IMR-90 (cell line): ENCODE results near the gene CTSO.

Experiments
- BHLHE40 ChIP-seq: fragments of 150-350 bp; IDR thresholded peaks from 2 replicates; pipeline ENCODE4 v1.6.1; 2016; ENCODE audit warnings: mild to moderate bottlenecking, low read depth, low read length
- CEBPB ChIP-seq: IDR thresholded peaks from 2 replicates; pipeline ENCODE4 v1.6.1; 2012; ENCODE audit warnings: low read depth, low read length, improper control_type of control experiment
- MAFK ChIP-seq: IDR thresholded peaks from 2 replicates; pipeline ENCODE4 v1.6.1; 2012; ENCODE audit warnings: low read depth, low read length, improper control_type of control experiment
- POLR2A ChIP-seq: IDR thresholded peaks from 2 replicates; pipeline ENCODE4 v1.6.1; 2012; ENCODE audit warnings: mild to moderate bottlenecking, low read depth, low read length
- RAD21 ChIP-seq: IDR thresholded peaks from 2 replicates; pipeline ENCODE4 v1.6.1; 2012; ENCODE audit warnings: low read length, improper control_type of control experiment
- RFX5 ChIP-seq: IDR thresholded peaks from 2 replicates; pipeline ENCODE4 v1.8.0; 2012; ENCODE audit warnings: low read depth, mild to moderate bottlenecking, low read length, moderate library complexity
- TF ChIP-seq, protein P1 (sequence below): conservative IDR thresholded peaks from 2 replicates; pipeline ENCODE4 v1.5.1; 2012; ENCODE audit warnings: mild to moderate bottlenecking, low read depth, low read length, improper control_type of control experiment

DNA sequence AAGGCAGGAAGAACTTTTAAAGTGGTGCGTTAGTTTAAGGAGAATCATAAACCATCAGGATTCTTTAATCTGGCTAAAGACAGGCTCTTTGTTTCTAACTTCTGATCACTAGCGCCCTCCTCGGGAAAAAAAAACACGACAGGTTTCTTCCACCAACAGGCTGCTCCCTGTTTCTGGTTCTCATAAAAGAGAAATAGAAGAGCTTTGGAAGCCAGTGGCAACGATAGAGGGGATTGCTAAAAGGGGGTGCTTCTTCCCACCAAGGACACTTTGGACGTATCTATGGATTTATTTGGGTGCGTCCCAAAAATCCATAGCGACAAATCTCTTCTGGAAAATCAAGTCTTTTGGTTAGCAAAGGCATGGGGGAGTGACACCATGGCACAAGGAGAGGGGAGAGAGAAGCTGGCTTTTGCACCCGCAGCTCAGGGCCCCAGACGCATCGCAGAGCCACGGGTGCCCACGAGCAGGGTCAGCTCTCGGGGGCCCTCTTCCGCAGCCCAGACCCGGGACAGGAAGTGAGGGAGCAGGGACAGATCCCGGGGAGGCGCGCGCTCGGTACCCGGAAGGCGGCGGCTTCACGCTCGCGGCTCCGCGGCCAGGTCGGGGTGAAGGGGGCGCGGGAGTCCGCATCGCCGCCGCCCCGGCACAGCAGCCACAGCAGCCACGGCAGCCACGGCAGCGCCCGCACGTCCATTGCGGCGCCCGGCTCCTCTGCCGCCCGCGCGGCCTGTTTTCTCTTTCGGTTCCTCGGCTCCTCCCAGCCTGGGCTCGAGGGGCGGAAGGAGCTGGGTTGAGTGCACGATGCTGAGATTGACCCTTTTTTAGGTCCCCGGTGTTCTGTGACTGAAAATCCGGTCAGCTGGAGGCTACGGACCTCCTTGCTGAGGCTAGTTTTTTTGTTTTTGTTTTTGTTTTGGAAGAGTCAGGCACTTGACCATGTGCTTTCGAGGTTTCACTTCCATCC is at the start of gene CTSO:
- TF ChIP-seq, protein P1, sequence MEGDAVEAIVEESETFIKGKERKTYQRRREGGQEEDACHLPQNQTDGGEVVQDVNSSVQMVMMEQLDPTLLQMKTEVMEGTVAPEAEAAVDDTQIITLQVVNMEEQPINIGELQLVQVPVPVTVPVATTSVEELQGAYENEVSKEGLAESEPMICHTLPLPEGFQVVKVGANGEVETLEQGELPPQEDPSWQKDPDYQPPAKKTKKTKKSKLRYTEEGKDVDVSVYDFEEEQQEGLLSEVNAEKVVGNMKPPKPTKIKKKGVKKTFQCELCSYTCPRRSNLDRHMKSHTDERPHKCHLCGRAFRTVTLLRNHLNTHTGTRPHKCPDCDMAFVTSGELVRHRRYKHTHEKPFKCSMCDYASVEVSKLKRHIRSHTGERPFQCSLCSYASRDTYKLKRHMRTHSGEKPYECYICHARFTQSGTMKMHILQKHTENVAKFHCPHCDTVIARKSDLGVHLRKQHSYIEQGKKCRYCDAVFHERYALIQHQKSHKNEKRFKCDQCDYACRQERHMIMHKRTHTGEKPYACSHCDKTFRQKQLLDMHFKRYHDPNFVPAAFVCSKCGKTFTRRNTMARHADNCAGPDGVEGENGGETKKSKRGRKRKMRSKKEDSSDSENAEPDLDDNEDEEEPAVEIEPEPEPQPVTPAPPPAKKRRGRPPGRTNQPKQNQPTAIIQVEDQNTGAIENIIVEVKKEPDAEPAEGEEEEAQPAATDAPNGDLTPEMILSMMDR, result peak; percentile 72
- TF ChIP-seq RFX5, result no peak
- TF ChIP-seq CEBPB, result no peak
- no peak for TF ChIP-seq MAFK
- peak; percentile 70 for TF ChIP-seq RAD21
- peak; percentile 62 for TF ChIP-seq POLR2A
- no peak for TF ChIP-seq BHLHE40
